NCI-H1417 treated with DMSO at 0.1 percent for 48 hours (cell line): ENCODE results near the gene HLA-DRA.

Source experiments
- DNase-seq: peaks from one replicate; lab custom pipeline; 2025; lab: John Stamatoyannopoulos, UW

HLA-DRA gene

DNA sequence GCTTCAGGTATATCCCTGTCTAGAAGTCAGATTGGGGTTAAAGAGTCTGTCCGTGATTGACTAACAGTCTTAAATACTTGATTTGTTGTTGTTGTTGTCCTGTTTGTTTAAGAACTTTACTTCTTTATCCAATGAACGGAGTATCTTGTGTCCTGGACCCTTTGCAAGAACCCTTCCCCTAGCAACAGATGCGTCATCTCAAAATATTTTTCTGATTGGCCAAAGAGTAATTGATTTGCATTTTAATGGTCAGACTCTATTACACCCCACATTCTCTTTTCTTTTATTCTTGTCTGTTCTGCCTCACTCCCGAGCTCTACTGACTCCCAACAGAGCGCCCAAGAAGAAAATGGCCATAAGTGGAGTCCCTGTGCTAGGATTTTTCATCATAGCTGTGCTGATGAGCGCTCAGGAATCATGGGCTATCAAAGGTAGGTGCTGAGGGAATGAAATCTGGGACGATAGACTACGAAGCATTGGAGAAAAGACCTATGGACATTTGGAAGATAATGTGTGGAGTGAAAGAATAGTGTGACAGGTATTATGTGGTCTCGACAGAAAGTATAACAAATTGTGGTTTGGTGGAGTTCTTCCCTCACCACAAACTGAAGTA is at the start of gene HLA-DRA:
HLA-DRA (plus strand) TSS at position 286 of the 613 bp plus-strand sequence; CDS start at position 350, 64 bp downstream.
- DNase-seq = no peak

DNA sequence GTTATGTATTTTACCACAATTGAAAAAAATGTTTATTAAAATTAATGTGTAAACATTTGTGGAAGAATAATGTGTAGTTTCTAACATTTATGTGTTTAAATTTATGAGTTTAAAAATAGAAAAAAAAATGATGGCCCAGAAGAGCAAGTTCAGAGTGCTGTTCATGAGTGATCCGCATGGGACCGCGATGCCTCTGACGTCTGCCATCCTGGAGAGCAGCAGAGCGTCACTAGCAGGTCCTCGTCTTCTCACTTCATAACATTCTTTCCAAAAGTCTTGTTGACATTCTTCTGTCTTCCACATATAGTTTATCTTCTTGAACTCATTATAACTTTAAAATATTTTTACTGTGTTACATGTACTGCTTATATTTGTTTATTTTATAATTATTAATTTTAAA is 48.2 kb upstream of the HLA-DRA start:
- no peak for DNase-seq

DNA sequence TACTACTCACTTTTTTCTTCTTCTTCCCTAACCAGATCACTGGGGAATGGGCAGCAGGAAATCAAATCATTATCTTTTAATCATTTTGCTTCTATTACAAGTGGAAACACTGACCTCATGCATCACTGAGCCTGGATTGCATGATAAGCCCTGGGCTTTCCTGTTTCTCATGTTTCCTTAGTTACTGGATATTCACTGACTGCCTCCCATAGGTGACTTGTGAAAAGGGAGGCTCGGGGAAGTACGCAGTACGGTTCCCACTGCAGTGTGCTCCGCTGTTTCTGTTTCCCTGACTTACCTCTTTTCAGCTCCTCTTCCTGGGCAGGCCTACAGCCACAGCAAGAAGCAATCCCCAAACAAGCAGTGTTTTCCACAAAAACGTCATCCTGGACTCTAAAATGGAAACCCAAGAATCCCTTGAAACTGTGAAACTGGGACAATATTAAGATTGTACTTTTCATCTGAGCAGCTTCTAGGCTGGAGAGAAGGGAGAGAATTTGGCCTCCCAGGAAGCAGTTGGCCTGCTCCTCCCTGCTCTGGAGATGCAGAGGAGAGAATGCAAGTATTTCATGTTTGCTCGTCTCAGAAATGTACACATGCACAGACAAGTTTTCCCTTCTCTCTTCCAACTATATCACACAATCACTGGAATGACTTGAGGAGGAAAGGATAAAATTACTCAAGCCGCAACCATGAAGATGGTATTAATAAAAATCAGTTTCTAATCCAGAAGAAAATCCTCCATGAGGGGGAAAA is 45.8 kb upstream of the HLA-DRA start:
- no peak for DNase-seq

DNA sequence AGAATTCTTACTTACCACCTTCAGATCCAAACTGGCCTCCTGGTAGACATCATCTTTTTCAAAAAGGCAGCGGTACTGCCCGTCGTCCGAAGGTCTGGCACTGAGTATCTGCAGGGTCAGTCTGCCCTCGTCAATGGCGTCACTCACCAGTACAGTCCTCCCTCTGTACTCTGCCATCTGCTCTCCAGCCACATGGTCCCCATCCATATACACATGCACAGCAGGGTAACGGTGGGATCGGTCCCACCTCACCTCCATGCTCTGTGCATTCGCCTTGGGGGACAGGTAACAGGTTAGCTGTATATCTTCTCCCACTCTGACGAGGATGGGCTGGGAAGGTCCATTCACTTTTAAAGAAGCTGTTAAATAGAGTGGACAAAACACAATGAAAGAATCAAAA is 43.7 kb upstream of the HLA-DRA start:
- no peak for DNase-seq

DNA sequence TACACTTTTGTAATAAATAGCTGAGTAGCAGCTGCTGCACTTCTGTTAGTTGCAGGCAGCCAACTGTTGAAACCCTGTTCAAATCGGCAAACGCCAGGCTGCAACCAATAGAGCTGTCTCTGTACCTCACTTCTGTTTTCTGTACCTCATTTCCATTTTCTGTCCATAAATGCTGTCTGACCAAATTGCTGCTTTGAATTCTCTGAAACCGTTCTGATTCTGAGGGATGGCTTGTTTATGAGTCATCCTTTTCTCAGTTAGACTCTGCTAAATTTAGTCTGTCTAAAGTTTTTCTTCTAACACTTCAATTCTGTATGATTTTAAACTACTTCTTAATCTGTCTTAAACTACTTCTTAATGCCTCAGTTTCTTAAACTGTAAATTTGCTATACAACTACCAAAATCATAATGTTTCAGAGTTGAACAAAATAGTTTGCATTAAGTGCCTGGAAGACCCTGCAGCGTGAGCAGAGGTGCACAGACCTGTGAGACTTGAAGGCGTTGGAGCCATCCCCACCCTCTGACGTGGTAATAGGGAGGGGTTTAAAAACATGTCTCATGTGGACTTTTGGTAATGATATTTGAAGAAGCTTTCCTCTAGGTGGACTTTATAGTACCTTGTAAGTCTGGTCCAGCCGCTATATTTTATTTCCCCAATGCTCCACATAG is 42.3 kb upstream of the HLA-DRA start:
- no peak for DNase-seq

DNA sequence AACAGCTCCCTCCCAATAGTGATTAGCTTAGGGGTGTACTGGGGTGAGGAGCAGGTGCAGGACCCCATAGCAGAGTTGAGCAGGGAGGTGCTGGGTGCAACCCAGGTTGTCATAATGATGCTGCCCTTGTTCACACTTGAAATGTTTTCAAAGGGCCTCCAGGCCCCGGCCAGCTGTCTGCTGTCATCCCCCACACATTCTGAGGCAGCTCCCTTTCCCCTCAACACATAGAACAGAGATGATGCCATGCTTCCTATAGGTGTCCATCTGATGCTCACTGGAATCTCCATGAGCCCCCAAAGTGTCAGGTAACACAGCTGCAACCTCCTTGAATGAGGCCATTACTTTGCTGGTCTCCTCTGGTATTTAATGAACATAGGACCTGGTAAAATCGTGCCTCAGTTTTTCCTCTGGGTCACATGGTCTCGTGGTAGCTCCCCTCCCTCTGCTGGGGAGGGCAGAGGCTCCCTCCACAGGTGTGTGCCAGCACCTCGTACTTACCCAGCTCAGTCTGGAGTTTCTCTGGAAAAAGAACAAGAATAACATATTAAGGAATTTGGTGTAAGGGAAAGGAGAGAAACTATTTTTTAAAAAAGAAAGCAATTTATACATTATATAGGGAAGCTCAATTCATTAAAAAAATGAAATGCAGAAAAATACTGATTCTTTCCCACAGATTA is 38.3 kb upstream of the HLA-DRA start:
- DNase-seq = no peak

DNA sequence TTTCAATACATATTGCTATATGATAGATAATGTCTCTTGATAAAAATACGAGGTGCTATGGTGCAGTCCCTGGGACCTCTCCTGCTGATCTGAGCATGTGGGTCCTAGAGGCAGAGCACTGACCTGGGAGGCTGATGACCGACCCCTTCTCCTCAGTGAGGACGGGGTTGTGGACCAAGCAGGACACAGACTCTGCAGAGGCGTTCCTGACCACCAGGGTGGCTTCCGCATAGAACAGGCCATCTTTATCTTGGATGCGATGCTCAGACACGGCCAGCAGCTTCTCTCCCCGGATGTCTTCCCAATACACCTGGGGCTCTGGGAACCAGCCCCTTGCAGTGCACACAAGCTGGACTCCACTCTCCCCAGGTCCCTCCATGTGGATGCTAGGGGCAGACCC is 36.9 kb upstream of the HLA-DRA start:
- no peak for DNase-seq

DNA sequence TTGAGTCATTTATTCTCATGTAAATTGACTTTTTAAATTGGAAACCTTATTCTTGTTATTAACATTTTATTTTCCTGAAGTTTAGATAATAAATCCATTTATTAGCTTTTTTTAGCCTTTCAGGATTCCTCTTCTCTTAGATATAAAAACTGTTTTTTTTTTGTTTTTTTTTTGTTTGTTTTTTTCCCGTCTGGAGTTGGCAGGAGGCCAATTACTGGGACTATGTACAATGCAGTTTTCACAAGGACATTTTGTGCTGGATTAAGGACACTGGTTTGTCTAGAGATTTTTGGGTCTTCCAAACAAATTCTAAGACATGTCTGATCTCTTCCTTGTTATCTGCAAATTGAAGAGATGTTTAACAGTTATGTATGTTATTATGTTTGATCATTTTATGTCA is 34.0 kb upstream of the HLA-DRA start:
- DNase-seq = no peak

DNA sequence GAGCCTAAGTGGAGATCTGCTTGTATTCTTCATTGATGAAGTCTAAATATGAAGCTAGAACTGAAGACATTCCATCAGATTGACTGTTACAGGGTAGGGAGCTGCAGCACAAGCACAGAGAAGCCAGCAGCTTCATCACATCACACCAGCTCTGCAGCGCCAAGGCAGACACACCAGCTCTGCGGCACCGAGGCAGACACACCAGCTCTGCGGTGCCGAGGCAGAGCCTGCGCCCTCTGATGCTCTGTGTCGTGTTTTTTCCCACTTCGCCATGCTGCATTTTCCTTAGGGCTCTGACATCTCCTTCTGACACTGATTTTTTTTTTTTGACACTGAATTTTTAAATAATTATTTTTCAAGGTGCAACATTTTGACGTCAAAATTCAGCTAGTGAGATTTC is 33.5 kb upstream of the HLA-DRA start:
- no peak for DNase-seq

DNA sequence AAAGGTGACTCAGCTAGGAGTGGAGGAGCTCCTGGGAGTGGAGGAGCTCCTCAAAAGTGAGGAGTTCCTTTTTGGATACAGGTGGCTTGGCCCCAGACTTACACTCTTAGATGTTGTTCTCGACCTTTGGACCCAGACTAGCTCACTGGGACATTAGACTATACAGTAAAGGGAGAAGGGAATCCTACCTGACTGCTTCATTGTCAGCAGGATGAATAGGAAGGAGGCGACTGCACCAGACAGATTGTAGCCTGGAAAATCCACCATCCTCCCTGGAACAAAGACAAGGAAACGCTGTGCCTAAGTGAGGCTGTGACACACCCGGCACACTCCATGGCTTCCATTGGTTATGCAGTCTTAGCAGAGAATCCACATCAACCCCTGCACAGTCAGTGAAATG is 32.8 kb upstream of the HLA-DRA start, which contains the start of gene BTNL2:
BTNL2 (minus strand) TSS at position 325 of the 400 bp plus-strand sequence; CDS start at position 267, 58 bp downstream.
- DNase-seq = no peak

DNA sequence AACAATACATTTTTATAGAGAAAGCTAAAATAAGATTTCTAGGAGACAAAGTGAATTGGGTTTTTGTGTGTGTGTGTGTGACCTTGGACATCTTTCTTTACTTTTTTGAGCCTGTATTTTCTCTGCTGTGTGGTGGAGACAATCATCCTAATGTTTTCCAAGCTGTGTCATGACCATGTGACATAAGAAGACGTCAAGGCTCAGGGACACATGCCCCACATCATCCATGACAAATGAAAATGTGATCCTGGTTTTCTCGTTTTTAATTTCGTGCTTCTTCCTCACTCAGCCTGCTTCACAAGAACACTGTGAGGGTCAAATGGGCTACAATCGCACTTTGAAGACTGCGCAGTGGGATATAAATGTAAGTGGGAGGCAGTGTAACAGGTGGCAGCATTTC is 28.8 kb upstream of the HLA-DRA start:
- no peak for DNase-seq

DNA sequence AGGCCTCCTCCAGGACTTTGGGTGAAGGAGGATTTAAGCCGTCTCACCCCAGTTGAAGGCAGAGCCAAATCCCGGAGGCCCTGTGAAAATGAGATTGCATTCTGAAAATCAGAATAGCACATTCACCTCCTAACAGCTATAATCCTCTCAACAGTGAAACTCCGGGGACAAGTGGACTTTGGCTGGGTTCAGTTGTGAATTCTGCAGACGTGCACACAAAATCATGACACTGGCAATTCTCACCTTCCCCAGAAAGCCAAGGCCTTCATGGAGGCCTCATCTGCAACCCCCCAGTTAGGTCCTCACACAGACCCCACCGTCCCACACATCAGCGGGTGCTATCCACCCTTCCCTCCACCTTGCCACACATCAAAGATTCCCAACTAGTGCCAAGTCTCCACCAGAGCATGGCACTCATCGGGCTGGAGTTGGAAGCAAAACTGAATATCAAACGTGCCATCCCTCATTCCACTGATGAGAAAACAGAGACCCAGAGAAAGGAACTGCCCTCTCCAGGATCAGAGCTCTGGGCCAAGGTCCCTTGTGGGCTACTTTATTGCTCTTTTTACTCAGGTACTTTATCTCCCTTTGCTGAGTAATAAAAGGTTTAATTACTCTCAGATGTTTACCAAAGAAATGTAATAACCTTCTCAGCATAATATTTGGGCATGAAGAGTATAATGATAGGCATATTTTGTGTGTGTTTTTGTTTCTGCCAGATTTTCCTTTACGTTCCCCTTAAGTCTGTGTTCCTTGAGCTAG is 27.9 kb upstream of the HLA-DRA start:
- DNase-seq = no peak

DNA sequence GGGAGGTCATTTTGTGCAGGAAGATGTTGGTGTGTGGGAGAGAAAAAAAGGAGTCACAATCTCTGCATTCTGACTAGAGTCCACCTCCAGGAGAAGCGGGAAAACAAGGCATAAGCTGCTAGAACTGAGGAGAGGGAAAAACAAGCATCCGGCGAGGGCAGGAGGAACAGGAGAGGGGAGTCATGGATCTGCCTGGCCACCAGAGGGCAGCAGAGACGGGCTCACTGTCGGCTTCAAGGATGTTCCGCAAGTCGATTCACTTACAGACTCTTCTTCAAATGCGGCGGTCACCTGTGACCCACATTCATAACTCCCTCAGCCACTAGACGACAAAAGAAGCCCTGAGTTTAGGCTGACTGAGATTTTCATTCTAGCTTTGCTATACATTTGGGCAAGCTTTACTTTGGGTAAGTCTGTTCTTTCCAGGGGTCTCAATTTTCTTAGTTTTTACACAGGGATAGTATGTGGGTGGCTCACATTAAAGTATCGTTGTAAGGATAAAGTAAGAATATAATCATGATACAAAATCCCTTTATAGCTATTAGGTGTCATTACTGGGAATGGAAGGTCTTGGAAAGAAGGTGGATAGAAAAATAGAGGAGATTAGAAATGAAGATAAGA is 26.1 kb upstream of the HLA-DRA start:
- peak; percentile 4 for DNase-seq

DNA sequence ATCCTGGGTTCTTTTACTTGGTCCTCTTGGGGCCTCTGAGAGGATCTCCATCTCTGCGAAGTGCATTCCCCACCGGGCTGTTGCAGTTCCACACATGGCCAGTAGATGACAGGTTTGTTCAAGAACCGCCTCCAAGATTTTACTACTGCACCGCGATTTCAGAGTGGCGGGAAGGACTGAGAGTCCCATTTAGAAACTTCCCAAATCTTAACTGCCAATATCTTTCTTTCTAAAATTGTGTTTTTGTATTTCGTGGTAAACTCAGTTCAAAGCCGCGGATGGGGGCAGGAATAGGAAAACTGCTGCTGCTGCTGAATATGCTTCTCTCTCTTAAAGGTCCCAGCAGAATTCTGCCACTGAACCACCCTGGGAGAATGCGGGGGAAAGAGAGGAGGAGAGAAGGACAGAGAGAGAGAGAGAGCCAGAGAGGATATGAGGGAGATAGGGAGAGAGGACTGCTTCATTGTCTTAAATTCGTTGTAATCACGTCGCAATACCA is 24.1 kb upstream of the HLA-DRA start:
- DNase-seq = no peak

DNA sequence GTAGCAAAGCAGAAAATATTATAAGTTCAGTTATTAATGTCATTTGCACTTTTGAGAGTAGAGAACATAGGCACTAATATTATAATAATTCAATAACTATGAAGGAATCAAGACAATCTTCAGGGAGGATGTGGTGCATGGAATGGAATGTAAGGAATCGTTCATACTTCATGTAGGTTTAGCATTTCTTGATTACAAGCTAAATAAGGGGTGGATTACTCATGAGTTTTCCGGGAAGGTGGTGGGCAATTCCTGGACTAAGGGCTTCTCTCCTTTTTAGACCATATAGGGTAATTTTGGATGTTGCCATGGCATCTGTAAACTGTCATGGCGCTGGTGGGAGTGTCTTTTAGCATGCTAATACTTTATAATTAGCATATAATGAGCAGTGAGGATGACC is 23.7 kb upstream of the HLA-DRA start:
- no peak for DNase-seq

DNA sequence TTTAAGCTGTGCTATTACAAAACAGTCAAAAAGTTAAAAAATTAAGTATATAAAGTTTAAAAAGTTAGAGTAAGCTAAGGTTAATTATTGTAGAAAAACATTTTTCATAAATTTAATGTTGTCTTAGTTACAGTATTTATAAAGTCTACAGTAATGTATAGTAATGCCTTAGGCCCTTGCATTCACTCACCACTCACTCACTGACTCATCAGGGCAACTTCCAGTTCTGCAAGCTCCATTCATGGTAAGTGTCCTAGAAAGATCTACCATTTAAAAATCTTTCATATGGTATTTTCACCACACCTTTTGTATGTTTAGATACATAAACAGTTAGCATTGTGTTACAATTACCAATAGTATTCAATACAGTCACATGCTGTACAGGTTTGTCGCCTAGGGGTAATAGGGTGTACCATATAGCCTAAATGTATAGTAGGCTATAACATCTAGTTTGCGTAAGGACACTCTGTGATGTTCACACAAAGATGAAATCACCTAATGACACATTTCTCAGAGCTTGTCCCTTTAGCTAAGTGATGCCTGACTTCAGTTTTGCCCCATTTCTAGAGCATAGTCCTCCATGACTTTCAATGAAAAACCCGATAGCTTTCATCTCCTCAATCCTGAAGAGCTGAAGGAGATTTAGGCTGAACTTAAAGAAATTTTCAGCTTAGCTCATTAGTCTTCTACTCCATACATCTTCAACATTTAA is 14.9 kb upstream of the HLA-DRA start:
- no peak for DNase-seq

DNA sequence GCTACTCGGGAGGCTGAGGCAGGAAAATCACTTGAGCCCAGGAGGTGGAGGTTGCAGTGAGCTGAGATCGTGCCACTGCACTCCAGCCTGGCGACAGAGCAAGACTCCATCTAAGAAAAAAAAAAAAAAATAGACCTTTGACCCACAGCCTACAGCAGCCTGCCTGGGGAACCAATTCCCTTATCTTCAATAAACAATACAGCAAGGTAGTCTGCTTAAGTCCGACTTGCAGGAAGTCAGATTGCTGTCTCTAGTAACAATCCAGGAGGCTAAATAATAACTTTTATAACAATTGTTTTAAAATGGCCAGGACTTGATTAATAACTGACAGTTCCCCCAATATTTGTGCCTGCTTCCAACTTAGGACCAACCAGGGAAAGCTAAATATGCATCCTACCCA is 13.3 kb upstream of the HLA-DRA start:
- DNase-seq = no peak

DNA sequence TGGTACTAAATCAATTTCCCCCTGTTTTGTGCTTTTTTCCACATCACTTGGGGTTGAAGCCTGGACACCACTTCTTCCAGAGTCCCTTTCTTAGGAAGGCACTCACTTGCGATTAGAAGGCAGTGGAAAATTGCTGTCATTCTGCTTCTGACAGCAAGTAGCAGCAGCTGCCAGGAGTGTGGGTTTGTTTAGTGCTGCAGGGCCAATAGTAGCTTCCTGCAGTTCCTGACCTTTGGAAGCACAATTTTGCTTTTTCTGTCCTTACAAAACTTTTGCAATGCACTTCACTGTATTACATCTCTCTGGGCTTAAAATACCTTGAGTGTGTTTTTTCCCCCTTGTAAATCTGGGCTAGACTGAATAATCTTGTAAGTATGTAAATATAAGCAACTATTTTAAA is 12.5 kb upstream of the HLA-DRA start:
- no peak for DNase-seq

DNA sequence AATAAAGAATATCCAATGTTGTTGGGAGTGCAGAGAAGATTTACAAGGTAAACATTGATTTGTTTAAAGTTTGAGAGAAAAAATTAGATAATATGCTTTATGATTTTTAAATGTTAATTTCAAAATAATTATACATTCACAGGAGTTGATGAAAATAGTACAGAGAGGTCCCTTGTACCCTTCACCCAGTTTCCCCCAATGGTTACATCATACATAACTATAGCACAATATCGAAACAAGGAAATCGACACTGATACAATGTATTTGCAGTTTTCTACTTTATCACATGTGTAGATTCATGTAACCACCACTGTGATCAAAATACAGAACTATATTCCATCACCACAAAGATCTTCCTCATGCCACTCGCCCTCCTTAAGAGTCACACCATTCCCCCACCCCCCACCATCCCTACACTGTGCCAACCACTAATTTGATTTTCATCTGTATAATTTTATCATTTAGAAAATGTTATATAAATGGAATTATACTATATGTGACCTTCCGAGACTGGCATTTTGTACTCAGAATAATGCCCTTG is 11.7 kb upstream of the HLA-DRA start:
- DNase-seq = no peak

DNA sequence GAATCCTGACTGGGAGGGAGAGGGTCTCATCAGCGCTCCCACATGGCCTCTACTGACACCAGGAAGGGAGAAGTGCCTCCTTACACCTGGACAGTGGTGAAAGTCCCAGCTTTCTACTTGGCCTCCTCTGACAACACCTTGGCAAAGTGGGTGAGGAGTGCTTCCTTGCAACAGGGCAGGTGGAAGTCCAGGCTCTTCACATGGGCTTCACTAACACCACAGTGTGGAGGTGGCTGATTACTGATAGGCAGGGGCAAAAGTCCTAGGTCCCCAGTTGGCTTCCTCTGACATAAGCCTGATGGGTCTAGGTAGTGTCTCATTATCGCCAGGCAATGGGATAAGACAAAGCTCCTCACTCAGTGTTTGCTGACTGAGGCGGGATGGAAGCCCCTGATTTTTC is 9.5 kb upstream of the HLA-DRA start:
- DNase-seq = no peak
